GM18519 (cell line): ENCODE data around the gene OCA2.
"Not testable (repeated sequence)": the region's sequence is repeated elsewhere in the genome, so short reads cannot be mapped to it uniquely, and the experiment has no call there.

Experiments
- ATAC-seq: cut with Tn5 transposase; IDR thresholded peaks from one replicate; pipeline ENCODE4 v1.9.1; 2021; ENCODE audit warnings: mild to moderate bottlenecking, moderate library complexity; ENCODE audit not compliant: unreplicated experiment, low FRiP score

OCA2 gene

DNA sequence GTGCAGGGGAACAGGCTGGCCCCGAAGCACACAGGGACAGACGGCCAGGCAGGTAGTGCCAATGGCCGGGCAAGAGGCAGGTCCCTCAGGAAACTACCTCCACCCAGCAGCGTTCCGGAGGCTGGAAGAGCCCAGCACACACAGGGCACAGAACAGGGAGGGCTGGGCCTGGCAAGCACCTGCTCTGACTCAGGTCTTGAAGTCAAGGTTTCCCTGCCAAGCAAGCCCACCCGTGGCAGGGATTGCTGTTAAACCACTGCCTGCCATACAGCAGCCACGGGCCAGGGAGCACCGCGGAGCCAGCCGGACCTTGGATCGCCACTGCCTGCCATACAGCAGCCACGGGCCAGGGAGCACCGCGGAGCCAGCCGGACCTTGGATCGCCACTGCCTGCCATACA, 22.5 kb upstream of the OCA2 start:
- not testable (repeated sequence) for ATAC-seq

DNA sequence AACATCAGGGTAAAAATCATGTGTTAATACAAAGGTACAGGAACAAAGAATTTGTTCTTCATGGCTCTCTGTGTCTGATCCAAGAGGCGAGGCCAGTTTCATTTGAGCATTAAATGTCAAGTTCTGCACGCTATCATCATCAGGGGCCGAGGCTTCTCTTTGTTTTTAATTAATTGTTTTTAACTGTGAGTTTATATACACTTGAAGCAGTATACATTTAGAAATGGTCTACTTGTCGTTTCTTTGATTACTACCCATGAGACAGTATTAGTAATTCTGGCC, 21.2 kb upstream of the OCA2 start:
- ATAC-seq: no peak

- ATAC-seq: no peak
Measured at GRCh38 chr15:28118531-28118930, 19.4 kb upstream of the OCA2 start.

DNA sequence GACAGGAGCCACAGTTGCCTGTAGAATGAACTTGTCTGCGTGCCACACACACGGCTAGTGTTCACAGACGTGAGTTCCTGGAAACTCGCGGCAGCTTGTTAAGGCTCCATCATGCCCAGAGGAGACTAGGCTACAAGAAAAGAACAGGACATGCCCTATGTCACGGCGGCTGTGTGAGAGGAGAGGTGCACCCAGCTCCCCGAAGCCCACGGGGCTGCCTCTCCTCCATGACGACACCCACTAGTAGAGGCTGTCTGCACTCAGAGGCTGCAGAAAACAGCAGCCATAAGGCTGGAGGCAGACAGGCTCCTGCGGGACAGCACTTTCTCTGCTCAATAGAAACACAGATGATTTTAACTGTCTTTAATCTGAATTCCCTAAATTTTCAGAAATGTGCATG, 19.0 kb upstream of the OCA2 start:
- ATAC-seq: no peak

DNA sequence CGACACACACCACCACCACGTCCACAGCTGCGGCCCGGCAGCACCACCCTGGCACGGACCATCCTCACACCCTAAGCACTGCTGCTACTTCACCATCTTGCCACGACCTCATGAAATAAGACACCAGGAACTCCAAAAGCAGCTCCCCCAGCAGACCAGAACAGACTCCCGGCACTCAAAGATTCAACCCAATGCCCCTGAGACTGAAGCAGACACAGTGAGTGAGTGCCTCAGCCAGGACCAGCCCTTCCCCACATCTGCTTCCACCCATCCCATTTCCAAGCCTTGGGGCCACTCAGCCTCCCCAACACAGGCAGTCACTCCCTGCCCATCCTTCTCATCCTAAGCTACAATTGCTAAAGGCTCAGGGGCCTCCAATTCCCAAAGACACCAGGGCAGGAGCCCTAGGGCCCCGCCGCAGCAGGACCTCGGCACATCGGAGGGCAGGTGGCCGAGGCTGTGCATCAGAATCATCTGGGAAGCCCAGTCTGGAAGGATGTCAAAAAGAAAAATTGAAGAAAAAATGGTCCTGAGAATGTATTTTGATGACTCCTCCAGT, 18.4 kb upstream of the OCA2 start:
- no peak for ATAC-seq

GRCh38 chr15:28116521-28117431, 17.7 kb upstream of the OCA2 start:
- ATAC-seq: no peak

DNA sequence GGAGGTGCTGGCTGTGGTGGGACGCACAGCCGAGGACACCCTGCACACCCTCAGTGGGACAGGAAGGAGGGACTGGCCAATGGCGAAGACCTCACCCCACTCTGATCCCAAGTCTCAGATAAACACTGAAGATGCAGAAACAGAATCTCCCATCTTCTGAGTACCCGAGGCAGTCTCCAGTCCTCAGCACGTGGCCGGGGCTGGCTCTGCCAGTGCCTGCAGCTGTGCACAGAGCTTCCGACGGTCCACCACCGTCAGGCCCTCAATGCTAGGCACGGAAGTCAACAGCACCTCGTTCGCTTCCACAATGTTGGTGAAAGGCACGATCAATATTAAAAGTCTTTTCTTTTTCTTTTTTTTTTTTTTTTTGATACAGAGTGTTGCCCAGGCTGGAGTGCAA, 16.8 kb upstream of the OCA2 start:
- no peak for ATAC-seq

DNA sequence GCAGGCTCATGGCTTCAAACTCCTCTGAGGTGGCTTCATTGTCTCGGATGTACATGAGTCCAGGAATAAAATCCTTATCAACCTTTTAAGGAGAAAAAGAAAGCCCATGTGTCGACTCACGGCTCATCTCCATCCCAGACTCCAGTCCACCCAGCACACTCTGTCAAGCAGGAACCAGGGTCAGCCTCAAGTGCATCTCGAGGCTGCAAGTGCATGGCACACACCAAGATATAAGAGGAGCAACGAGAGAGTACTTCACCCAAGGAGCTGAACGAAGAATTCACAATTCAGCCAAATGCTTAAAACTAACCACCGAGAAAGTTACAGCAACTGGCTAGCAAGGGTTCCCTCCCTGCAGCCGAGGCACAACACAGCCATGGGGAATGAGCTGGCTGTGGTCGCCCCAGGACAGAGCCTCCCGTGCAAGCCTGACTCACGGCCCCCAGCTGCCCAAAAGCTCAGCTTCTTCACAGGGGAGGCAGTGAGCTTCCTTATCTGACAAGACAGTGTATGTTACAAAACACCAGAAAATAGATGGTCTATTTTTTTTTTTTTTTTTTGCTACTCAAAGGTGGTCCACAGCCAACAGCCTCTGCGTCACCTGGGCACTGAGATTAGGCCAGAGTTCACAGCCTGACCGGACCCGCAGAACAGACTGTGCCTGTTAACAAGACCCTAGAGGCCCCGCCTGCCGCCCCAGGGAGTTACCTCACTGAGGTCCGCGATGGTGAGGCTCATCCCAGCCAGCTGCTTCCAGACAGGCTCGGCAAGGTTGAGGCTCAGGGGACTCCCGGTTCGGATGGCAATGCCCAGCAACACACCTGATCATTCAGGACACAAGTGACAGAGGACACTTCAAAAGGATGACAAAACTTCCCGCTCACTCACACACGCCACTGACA, 15.9 kb upstream of the OCA2 start:
- no peak for ATAC-seq

DNA sequence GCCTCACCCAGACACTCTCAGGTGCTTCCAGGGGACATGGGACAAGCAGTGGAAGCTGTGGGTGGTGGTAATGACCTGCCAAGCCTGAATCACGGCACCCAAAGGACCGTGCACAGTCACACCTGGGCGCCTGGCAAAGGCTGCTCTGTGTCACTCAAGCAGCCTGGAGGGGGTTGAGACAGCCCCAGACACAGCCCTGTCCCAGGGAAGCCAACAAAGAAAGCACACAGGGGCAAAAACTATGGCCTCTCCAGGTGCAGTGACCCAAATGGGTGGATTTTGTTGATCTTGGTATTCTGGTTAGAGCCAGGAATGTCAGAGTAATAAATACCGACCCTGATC, 15.0 kb upstream of the OCA2 start:
- ATAC-seq: no peak

- ATAC-seq: no peak
Measured at GRCh38 chr15:28113394-28114113, 14.4 kb upstream of the OCA2 start.

- no peak for ATAC-seq
Measured at GRCh38 chr15:28112962-28113361, 13.8 kb upstream of the OCA2 start.

DNA sequence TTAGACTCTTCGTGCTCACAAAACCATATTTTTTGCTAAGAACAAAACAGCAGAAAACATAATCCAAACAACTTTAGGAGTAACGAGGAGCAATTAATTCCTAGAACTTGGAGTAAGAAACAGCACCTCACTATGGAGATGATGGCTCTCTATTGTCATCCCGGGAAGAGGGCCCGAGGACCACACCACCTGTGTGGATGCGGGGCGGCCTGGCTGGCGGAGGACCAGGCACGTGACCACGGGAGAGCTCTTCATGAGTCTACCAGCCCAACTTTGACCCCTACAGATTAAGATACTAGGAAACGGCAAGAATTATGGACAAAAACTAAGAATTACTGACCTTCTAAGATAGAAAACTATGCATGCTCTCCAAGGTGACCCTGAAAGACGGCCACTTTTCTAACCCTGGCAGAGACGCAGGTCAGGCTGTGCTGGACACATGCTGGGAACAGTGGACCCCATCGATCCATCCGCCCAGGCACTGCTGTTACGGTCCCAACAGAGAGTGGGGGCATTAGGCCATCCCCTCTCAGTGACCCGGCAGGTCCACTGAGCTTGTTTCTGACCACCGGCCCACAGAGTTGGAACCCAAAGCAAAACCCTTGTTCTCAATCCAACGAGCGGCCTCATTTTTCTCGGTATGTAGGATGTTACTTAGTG, 13.1 kb upstream of the OCA2 start:
- no peak for ATAC-seq

- ATAC-seq: no peak
Measured at GRCh38 chr15:28111543-28111942, 12.4 kb upstream of the OCA2 start.

DNA sequence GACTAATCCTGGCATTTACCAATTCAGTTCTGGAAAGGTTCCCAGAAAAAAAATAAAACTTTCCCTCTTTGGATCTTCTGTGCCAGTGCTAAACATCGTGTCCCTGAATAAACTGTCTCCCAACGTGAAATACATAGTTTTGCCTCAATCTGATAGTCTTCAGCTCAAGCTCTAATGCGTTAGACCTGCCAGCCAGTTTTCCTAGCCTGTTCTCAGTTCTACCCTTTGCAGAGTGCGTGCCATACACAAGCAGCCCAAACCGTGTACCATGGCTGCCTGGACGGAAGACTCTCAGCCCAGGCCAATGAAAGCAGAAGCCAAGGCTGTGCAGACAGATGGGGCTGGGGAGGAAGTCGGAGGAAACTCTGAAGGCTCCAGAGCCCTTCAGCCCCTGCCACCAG, 11.4 kb upstream of the OCA2 start:
- no peak for ATAC-seq

- no peak for ATAC-seq
Measured at GRCh38 chr15:28109626-28110455, 10.7 kb upstream of the OCA2 start.

DNA sequence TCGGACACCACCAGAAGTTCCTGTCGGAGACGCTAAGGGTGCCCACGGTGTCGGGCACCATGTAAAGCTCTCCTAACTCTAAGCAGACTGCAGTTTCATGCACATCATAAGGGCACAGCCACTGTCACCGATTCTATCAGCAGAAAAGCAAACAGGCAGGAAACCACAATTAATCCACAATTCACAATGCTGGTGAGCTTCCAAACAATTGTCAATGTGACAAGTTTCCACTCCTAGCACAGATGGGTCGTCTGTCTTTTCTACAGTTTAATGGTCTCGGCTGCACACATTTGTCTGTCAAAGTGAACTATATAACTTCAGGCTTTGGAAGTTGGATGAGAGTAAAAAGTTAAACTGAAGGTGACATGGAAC, 8.8 kb upstream of the OCA2 start:
- ATAC-seq: no peak

DNA sequence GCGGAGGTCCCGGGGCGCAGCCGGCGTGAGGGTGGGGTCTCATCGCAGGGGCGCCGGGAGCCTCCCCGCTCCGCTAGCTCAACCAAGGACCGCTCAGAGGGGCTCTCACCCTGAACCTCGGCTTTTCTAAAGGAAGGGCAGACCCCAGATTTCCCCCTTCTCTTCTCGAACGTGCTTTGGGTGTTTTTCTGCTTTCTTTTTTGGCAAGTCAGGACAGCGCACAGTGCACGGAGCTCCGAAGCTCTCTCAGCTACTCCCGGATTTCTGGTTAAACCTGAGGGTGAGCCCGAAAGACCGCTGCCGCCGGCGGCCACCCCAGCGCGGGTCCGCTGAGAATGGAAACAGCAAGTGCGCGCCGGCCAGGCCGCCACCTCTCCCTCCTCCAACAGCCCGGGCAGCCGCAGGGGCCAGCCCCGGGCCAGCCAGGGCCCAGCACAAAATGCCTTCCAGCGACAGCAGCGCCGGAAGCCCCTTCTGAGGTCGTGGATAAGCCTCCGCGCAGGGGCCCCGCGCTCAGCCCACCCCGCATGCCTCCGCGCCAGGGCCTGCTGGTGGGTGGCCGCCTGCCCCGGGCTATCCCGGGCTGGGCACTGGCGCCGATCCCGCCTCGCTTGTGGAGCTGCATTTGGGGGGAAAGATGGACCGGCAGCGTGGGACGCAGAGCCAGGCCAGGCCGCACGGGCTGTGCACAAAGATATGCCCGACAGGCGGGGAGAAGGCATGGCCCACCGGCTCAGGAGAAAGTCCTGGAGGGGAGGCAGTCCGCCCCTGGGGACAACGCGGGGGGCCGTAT, 8.2 kb upstream of the OCA2 start:
- ATAC-seq: no peak

DNA sequence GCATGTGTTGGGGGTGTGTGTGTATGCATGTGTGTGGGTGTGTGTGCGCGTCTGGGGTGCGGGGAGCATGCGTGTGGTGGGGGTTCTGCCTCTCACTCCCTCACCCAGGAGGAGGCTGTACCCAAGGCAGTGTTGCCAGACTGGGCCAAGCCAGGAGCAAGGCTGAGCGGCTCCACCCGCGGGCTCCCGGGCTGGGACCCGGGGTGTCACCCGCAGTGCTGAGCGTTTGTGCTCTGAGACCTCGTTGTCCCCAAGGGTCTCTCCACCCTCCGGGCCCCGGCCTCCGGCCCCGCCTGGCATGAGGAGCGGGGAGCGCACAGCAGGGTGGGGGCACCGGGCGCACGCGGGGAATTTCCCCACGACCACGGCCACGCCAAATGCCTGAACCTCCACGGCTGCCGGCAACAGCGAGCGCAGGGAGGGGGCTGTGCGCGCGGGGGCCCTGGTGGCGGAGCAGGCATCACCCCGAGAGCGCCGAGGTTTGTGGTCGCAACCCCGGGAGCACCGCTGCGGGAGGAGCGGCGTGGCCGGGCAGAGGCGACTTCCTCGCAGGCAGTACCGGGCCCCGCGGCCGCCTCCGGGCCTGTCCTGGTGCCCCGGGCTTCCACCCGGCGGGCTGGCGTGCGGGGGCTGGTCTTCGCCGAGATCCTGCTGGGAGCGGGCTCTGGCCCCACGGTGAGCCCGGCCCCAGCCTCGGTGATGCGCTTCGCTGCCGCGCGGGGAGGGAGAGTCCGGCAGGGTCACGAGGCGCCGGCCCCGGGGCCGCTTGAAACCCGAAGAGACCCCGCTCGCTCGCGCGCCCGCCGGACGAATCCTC, 7.4 kb upstream of the OCA2 start:
- ATAC-seq: no peak
